HepG2 (cell line): Measurements from ENCODE around the gene PCP4L1. TPM values are rescaled to one million over a fixed set of nuclear protein-coding genes. Genes with fewer than 3 reads are reported as not detected.

Experiments used
- ATAC-seq: fragments of 200-7000 bp; cut with Tn5 transposase; 3 replicates; pipeline ENCODE4 v1.9.1; 2020; ENCODE audit warnings: mild to moderate bottlenecking, moderate library complexity
- BruUV-seq: library from RNA; stranded (reverse); fragments of 400-500 nt; replicated peaks from 2 replicates; lab custom pipeline; 2021; lab: Mats Ljungman, UMichigan
- CTCF ChIA-PET: fragments of 300-600 bp; formaldehyde crosslinking; extraction: SDS; loops from one replicate; lab custom pipeline; 2021; ENCODE audit warnings: low total read pairs, inconsistent platforms, low intra/inter-chr PET ratio; lab: Yijun Ruan, JAX
- POLR2A ChIA-PET: fragments of 350-600 bp; sonication (Branson Sonifier 250); formaldehyde crosslinking; loops from one replicate; lab custom pipeline; 2020; ENCODE audit warnings: antibody characterized with exemption, inconsistent platforms; lab: Yijun Ruan, JAX
- DNase-seq: peaks from one replicate; pipeline ENCODE4 v3.0.0-alpha.2; 2015; ENCODE audit warnings: low spot score
- FAIRE-seq: peaks from 3 replicates; lab custom pipeline; 2011; peaks lifted over from hg19 to GRCh38; lab: Jason Lieb, UNC
- H2AFZ ChIP-seq: one replicate; pipeline ENCODE4 v1.6.1; 2011; ENCODE audit warnings: low read length, inconsistent platforms
- H3K27ac ChIP-seq: fragments of 300-600 bp; 3 replicates; pipeline ENCODE4 v1.8.0; 2011; ENCODE audit warnings: mixed run types, mild to moderate bottlenecking, mixed read lengths, low read length, inconsistent platforms; ENCODE audit not compliant: insufficient read depth; ENCODE audit errors: extremely low read length
- H3K27me3 ChIP-seq, 2 experiments: fragments of 200-600 bp in 1 of 2; 2 replicates in 1 of 2; 3 replicates in 1 of 2; pipeline versions ENCODE4 v1.6.0 to v1.8.0; 2011; ENCODE audit warnings: low read length in 2 of 2, mild to moderate bottlenecking in 2 of 2, moderate library complexity in 2 of 2, inconsistent platforms in 1 of 2; ENCODE audit not compliant: insufficient read depth in 2 of 2, control insufficient read depth in 1 of 2
- H3K36me3 ChIP-seq, 2 experiments: fragments of 200-600 bp in 1 of 2; replicated peaks in 1 of 2; 2 replicates in 1 of 2; 3 replicates in 1 of 2; pipeline versions ENCODE4 v1.5.1 to v1.8.0; 2011; ENCODE audit warnings: low read length in 2 of 2, inconsistent platforms in 1 of 2; ENCODE audit not compliant: insufficient read depth in 2 of 2, control insufficient read depth in 1 of 2
- H3K4me1 ChIP-seq: 2 replicates; pipeline ENCODE4 v1.5.1; 2012; ENCODE audit warnings: low read length, inconsistent platforms; ENCODE audit not compliant: insufficient read depth
- H3K4me2 ChIP-seq: 2 replicates; pipeline ENCODE4 v1.6.0; 2011; ENCODE audit warnings: low read depth, low read length, inconsistent platforms
- H3K4me3 ChIP-seq, 3 experiments: fragments of 200-600 bp in 1 of 3; sonication (generic), shearing (Covaris generic) in 1 of 3; replicated peaks in 1 of 3; 2 replicates each; pipeline ENCODE4 v1.5.1; 2011 to 2016; ENCODE audit warnings: low read length in 3 of 3, inconsistent platforms in 2 of 3, low read depth in 2 of 3, mild to moderate bottlenecking in 2 of 3, control low read depth in 1 of 3, mixed read lengths in 1 of 3; ENCODE audit not compliant: insufficient read depth in 1 of 3
- H3K79me2 ChIP-seq: one replicate; pipeline ENCODE4 v1.6.1; 2011; ENCODE audit warnings: low read length, inconsistent platforms; ENCODE audit not compliant: insufficient read depth
- H3K9ac ChIP-seq: 2 replicates; pipeline ENCODE4 v1.6.0; 2011; ENCODE audit warnings: mild to moderate bottlenecking, low read depth, low read length, inconsistent platforms; ENCODE audit not compliant: insufficient read depth
- H3K9me3 ChIP-seq: 2 replicates; pipeline ENCODE4 v1.5.1; 2012; ENCODE audit warnings: mild to moderate bottlenecking, low read length
- H4K20me1 ChIP-seq: 2 replicates; pipeline ENCODE4 v1.6.0; 2011; ENCODE audit warnings: inconsistent platforms, mild to moderate bottlenecking, low read length, moderate library complexity; ENCODE audit not compliant: insufficient read depth
- ARID3A ChIP-seq: IDR thresholded peaks from 2 replicates; pipeline ENCODE4 v1.6.1; 2012; ENCODE audit warnings: low read depth, low read length, improper control_type of control experiment
- ATF1 ChIP-seq: IDR thresholded peaks from 2 replicates; pipeline ENCODE4 v1.6.1; 2016; ENCODE audit warnings: mild to moderate bottlenecking, control low read depth
- ATF2 ChIP-seq: sonication (generic); formaldehyde crosslinking; IDR thresholded peaks from 2 replicates; pipeline ENCODE4 v1.4.0; 2020; ENCODE audit warnings: missing genetic modification reagents
- ESRRA ChIP-seq: sonication (generic); formaldehyde crosslinking; IDR thresholded peaks from 2 replicates; pipeline ENCODE4 v1.5.1; 2020; ENCODE audit warnings: mild to moderate bottlenecking, low read depth, missing genetic modification reagents
- FOXK2 ChIP-seq: fragments of 450-650 bp; IDR thresholded peaks from 2 replicates; pipeline ENCODE4 v1.6.1; 2016
- HDAC1 ChIP-seq: sonication (generic); formaldehyde crosslinking; IDR thresholded peaks from 2 replicates; pipeline ENCODE4 v1.5.1; 2020; ENCODE audit warnings: mild to moderate bottlenecking, missing genetic modification reagents
- HNRNPH1 ChIP-seq: fragments of 200-400 bp; formaldehyde crosslinking; optimal IDR thresholded peaks from 2 replicates; pipeline ENCODE3; 2017; ENCODE audit warnings: mild to moderate bottlenecking, low read depth, low read length
- IKZF5 ChIP-seq: IDR thresholded peaks from 2 replicates; pipeline ENCODE4 v1.6.1; 2018; ENCODE audit warnings: missing genetic modification reagents, mild to moderate bottlenecking, missing compliant biosample characterization
- MEIS2 ChIP-seq: sonication (generic); formaldehyde crosslinking; IDR thresholded peaks from 2 replicates; pipeline ENCODE4 v1.9.0; 2021; ENCODE audit warnings: mild to moderate bottlenecking, missing genetic modification reagents
- PHF21A ChIP-seq: sonication (generic); formaldehyde crosslinking; IDR thresholded peaks from 2 replicates; pipeline ENCODE4 v1.5.0; 2020; ENCODE audit warnings: mild to moderate bottlenecking, missing genetic modification reagents
- POLR2A ChIP-seq, 2 experiments: IDR thresholded peaks; 2 replicates each; pipeline ENCODE4 v1.6.1; 2011; ENCODE audit warnings: low read depth in 2 of 2, low read length in 2 of 2, mild to moderate bottlenecking in 1 of 2, moderate library complexity in 1 of 2; ENCODE audit not compliant: insufficient read depth in 1 of 2
- PPARG ChIP-seq: conservative IDR thresholded peaks from 2 replicates; pipeline ENCODE4 v1.6.1; 2016; ENCODE audit warnings: missing biosample characterization, missing genetic modification reagents
- TBX2 ChIP-seq: sonication (generic); formaldehyde crosslinking; IDR thresholded peaks from 2 replicates; pipeline ENCODE4 v1.5.0; 2020; ENCODE audit warnings: missing genetic modification reagents, mild to moderate bottlenecking, borderline replicate concordance
- YY1 ChIP-seq: IDR thresholded peaks from 2 replicates; pipeline ENCODE4 v1.6.1; 2011; ENCODE audit warnings: low read length, low read depth, moderate library complexity, mild to moderate bottlenecking; ENCODE audit not compliant: insufficient read depth, insufficient replicate concordance
- ZBTB20 ChIP-seq: sonication (generic); formaldehyde crosslinking; IDR thresholded peaks from 2 replicates; pipeline ENCODE4 v1.8.1; 2023; ENCODE audit warnings: missing genetic modification reagents, low read depth, mild to moderate bottlenecking, borderline replicate concordance
- ZNF30 ChIP-seq: sonication (generic); formaldehyde crosslinking; IDR thresholded peaks from 2 replicates; pipeline ENCODE4 v1.5.0; 2020; ENCODE audit warnings: mild to moderate bottlenecking, missing genetic modification reagents
- ZNF496 ChIP-seq: sonication (generic); formaldehyde crosslinking; IDR thresholded peaks from 2 replicates; pipeline ENCODE4 v1.8.1; 2023; ENCODE audit warnings: mild to moderate bottlenecking, moderate library complexity, missing genetic modification reagents; ENCODE audit not compliant: insufficient replicate concordance
- WGBS: methylation state at CpG from one replicate; pipeline ENCODE4 v1.1.6; 2017; ENCODE audit warnings: low lambda C conversion rate; 5-methylcytosine and 5-hydroxymethylcytosine counted together
- in situ Hi-C: cut with HindIII; loops from 2 replicates; pipeline ENCODE4 v1.10.0; 2017; ENCODE audit warnings: low pct_unique_long_range_greater_than_20kb; ENCODE audit not compliant: extremely low pct_ligation_motif_present
- intact Hi-C: fragments of 100-400 bp; cut with micrococcal nuclease; formaldehyde crosslinking; loops from one replicate; pipeline ENCODE4 v1.10.0; 2022; ENCODE audit not compliant: unreplicated experiment
- polyA plus RNA-seq, 8 experiments: library from polyadenylated mRNA; depleted of rRNA in 3 of 8; stranded (reverse) in 7 of 8; unstranded in 1 of 8; fragments of >200 nt; fragmentation: Illumina TruSeq in 4 of 8; extraction: Trizol in 4 of 8; gene quantifications; 2 replicates each; pipeline versions ENCODE4 v1.2.1 to v1.2.3, GENCODE V29; 2011 to 2016; ENCODE audit warnings: low read depth in 4 of 8, missing spikeins in 1 of 8, mixed read lengths in 1 of 8; ENCODE audit not compliant: insufficient read depth in 1 of 8
- total RNA-seq, 5 experiments: library from RNA; depleted of rRNA; stranded (reverse); fragments of >200 nt; fragmentation: Illumina TruSeq; extraction: Trizol; gene quantifications; 2 replicates each; pipeline ENCODE4 v1.2.3, GENCODE V29; 2016; ENCODE audit warnings: low read depth in 1 of 5
- TF ChIP-seq, protein P1 (sequence below): sonication (generic); formaldehyde crosslinking; IDR thresholded peaks from 2 replicates; pipeline ENCODE4 v1.4.0; 2020; ENCODE audit warnings: mild to moderate bottlenecking, missing genetic modification reagents

PCP4L1 gene
- total and polyA plus RNA-seq, 2 of the 13 experiments (the other 11 are each of a cell fraction or from before 2014, with no cell fraction given) = 0.28 TPM; not detected in 1

DNA sequence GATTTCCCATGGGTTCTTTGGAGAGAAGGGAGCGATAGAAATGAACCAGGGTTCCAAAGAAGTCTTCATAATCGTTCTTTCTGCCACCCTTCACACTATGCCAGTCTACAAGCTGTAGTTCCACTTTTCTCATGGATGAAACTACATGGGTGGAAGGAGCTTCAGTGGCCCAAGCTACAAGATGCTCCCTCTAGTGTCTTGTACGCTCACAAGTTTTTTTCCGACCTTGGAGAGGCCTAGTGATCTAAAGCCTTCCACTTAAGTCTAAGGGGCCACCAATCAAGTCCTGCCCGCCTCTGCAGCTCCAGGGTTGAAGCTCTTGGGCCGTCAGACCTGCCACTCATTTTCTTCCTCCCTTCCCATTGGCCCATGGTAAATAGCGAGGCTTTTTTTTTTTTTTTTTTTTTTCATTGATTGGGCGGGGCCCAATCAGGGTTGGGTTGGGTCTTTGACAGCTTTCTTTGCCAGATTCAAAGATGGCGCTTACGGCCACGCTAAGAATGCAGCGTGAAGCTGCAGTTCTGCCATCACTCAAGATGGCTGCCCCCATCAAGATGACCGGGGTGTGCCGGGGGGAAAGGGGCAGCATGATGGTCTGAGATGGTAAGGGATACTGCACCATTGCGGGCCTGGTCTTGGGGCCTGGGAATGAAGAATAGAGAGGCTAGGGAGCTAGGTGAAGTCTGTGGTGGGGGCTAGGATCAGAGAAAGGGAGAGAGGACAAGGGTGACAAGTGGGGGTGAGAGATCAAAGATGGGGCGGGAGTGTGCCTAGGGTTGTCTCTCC lies 32.8 kb upstream of the PCP4L1 start, which contains the start of gene TOMM40L:
TSS of gene TOMM40L (plus strand) at position 527 of the 786 bp plus-strand sequence. CDS start 430 bp downstream, outside the sequence.
- H3K4me3 ChIP-seq = peak within 1 kb of the TSS; percentile 81 to 82 (median 81)
- ATAC-seq (peak; percentile 71), FAIRE-seq (peak; percentile 99), DNase-seq (peak; percentile 98)
- no TSS peak for BruUV-seq
- peak within 1 kb of the TSS; percentile 92 for H3K4me2 ChIP-seq
- H3K27me3 ChIP-seq = no peaks in the 10 kb centered on the region; a peak in 1 of 5 replicates
- H3K27ac ChIP-seq = peak within 1 kb of the TSS; percentile 99
- H3K9ac ChIP-seq = peak within 1 kb of the TSS; percentile 96
- peaks cover 11% of the 10 kb centered on the region for H4K20me1 ChIP-seq
- H3K9me3 ChIP-seq = no peaks in the 10 kb centered on the region
- CTCF ChIA-PET = interaction anchor here (0.7 to 3.7 kb wide), 4 partner anchors 14 to 65 kb away, joined by 3 to 36 read pairs (median 12); no protein-coding TSS in a partner anchor
- under 1% methylated on average over 15 of the region's 16 CpGs for WGBS
- H2AFZ ChIP-seq = no peak within 1 kb of the TSS
- in situ Hi-C loops = loop anchor here (5.0 to 10.0 kb wide), 2 partner anchors 67 to 159 kb away; no protein-coding TSS in a partner anchor
- POLR2A ChIA-PET = interaction anchor here (0.7 to 12.5 kb wide), 24 partner anchors 9 to 205 kb away, joined by 3 to 357 read pairs (median 6); partner anchors contain the start of genes ADAMTS4, CFAP126, DEDD and F11R
- peaks cover 13 to 45% of the 10 kb centered on the region in 2 experiments for H3K36me3 ChIP-seq
- H3K79me2 ChIP-seq = peaks cover 32% of the 10 kb centered on the region
- intact Hi-C loops = loop anchor here (1.0 to 5.0 kb wide), 4 partner anchors 23 to 87 kb away; partner anchors contain the start of genes NDUFS2 and SDHC
- H3K4me1 ChIP-seq = peaks cover 59% of the 10 kb centered on the region
- TF ChIP-seq MEIS2 (CRISPR knock-in tag) (peak; percentile 67; the same call in 1 of the 2 replicates), POLR2A (IDR thresholded peaks at IDR 0.05; ENCODE audit: insufficient read depth in 1 of 2, low read depth in 2 of 2, low read length in 2 of 2) (peak; percentile 47 to 76), ZNF496 (no peak), ARID3A (peak; percentile 96), TBX2 (CRISPR knock-in tag) (peak; percentile 67), ZNF30 (CRISPR knock-in tag) (no peak), ZBTB20 (CRISPR knock-in tag) (0 out of 2 replicates have a peak, but pooled peaks have one; percentile 19), HNRNPH1 (peak; percentile 25), PHF21A (CRISPR knock-in tag) (peak; percentile 66; the same call in 1 of the 2 replicates), YY1 (peak; percentile 100), ESRRA (CRISPR knock-in tag) (0 out of 2 replicates have a peak, but pooled peaks have one; percentile 26), IKZF5 (CRISPR knock-in tag) (peak; percentile 53; the same call in 1 of the 2 replicates), PPARG (0 out of 2 replicates have a peak, but pooled peaks have one; percentile 15), ATF1 (peak; percentile 70), HDAC1 (peak; percentile 66), ATF2 (0 out of 2 replicates have a peak, but pooled peaks have one; percentile 24), FOXK2 (peak; percentile 19; the same call in 1 of the 2 replicates)
- TF ChIP-seq, protein P1, sequence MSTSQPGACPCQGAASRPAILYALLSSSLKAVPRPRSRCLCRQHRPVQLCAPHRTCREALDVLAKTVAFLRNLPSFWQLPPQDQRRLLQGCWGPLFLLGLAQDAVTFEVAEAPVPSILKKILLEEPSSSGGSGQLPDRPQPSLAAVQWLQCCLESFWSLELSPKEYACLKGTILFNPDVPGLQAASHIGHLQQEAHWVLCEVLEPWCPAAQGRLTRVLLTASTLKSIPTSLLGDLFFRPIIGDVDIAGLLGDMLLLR (CRISPR knock-in tag) = no peak
